ENCODE results near the gene VPS29. TPM values are rescaled to one million over a fixed set of nuclear protein-coding genes. Genes with fewer than 3 reads are reported as not detected.
"Not testable (repeated sequence)": the region's sequence is repeated elsewhere in the genome, so short reads cannot be mapped to it uniquely, and the experiment has no call there.

VPS29 gene
- total RNA-seq = 100 to 1,000 TPM; 113 to 122 TPM

GRCh38 chr12:110501752-110502738, at the start of gene VPS29, which contains the start of gene RAD9B:
VPS29 (minus strand) TSS chr12:110502111; CDS start chr12:110502051, 60 bp downstream.
RAD9B (plus strand) TSS chr12:110502331; CDS start chr12:110502338, 7 bp downstream.
- DNase-seq (ENCODE audit: low spot score in 2 of 2) = peak; percentile 98 to 99
- peak; percentile 97 to 98 for ATAC-seq
- Mint-ChIP-seq H3K27ac (peak within 1 kb of the TSS; percentile 96 to 98), H3K36me3 (peaks cover 26 to 30% of the 10 kb centered on the region in 2 donors), H3K9me3 (peaks cover 6 to 7% of the 10 kb centered on the region in 2 donors)

- Mint-ChIP-seq H3K27ac (peak overlapping the region in 1 of 2 donors; percentile 84), H3K9me3 (no peaks in the 10 kb centered on the region), H3K36me3 (peaks cover 0 to 24% of the 10 kb centered on the region in 2 donors)
- no peak for DNase-seq (ENCODE audit: low spot score in 2 of 2)
- no peak for ATAC-seq
Measured at GRCh38 chr12:110550981-110551380, 49.1 kb upstream of the VPS29 start.

GRCh38 chr12:110549716-110550115, 47.8 kb upstream of the VPS29 start:
- DNase-seq (ENCODE audit: low spot score in 2 of 2) (no peak), ATAC-seq (no peak)
- Mint-ChIP-seq H3K27ac (peak overlapping the region in 1 of 2 donors; percentile 30), H3K36me3 (peaks cover 0 to 30% of the 10 kb centered on the region in 2 donors), H3K9me3 (no peaks in the 10 kb centered on the region)

- ATAC-seq (no peak), DNase-seq (ENCODE audit: low spot score in 2 of 2) (no peak)
- Mint-ChIP-seq H3K9me3 (no peaks in the 10 kb centered on the region), H3K36me3 (peaks cover under 1 to 32% of the 10 kb centered on the region in 2 donors), H3K27ac (no peak overlapping the region)
Measured at GRCh38 chr12:110548678-110549077, 46.8 kb upstream of the VPS29 start.

GRCh38 chr12:110547090-110547489, 45.2 kb upstream of the VPS29 start:
- H3K9me3 Mint-ChIP-seq = no peaks in the 10 kb centered on the region
- H3K36me3 Mint-ChIP-seq = peaks cover 9 to 38% of the 10 kb centered on the region in 2 donors

GRCh38 chr12:110546339-110546738, 44.4 kb upstream of the VPS29 start:
- no peak for ATAC-seq
- DNase-seq (ENCODE audit: low spot score in 2 of 2) = no peak
- Mint-ChIP-seq H3K27ac (peak overlapping the region in 1 of 2 donors; percentile 52), H3K9me3 (no peaks in the 10 kb centered on the region), H3K36me3 (peaks cover 9 to 32% of the 10 kb centered on the region in 2 donors)

More at GRCh38 chr12:110547090-110547489, 45.2 kb upstream of the VPS29 start:
- ATAC-seq = no peak
- H3K27ac Mint-ChIP-seq = peak overlapping the region in 1 of 2 donors; percentile 74
- DNase-seq (ENCODE audit: low spot score in 2 of 2) = no peak

- no peak for ATAC-seq
- Mint-ChIP-seq H3K36me3 (peaks cover 9 to 30% of the 10 kb centered on the region in 2 donors), H3K27ac (no peak overlapping the region), H3K9me3 (no peaks in the 10 kb centered on the region)
- no peak for DNase-seq (ENCODE audit: low spot score in 2 of 2)
Measured at GRCh38 chr12:110545812-110546211, 43.9 kb upstream of the VPS29 start.

DNA sequence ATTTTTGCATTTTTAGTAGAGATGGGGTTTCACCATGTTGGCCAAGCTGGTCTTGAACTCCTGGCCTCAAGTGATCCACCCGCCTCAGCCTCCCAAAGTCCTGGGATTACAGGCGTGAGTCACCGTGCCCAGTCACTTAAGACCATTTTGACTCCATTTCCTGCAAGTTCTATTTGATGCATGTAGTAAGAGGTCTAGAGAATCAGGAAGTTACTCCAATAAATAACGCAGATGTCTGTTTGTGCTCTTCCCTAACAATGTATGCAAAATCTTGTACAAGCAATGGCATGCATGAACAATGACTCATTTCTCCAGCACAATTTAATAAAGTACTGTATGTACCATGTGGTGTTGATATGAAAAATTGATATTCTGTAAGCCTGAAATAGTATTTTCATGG, 43.3 kb upstream of the VPS29 start:
- ATAC-seq = peak in 1 of 2 donors; percentile 24
- DNase-seq (ENCODE audit: low spot score in 2 of 2); H3K9me3 Mint-ChIP-seq: not testable (repeated sequence)
- H3K36me3 Mint-ChIP-seq = peaks cover 9 to 25% of the 10 kb centered on the region in 2 donors
- peak overlapping the region in 1 of 2 donors; percentile 60 for H3K27ac Mint-ChIP-seq

DNA sequence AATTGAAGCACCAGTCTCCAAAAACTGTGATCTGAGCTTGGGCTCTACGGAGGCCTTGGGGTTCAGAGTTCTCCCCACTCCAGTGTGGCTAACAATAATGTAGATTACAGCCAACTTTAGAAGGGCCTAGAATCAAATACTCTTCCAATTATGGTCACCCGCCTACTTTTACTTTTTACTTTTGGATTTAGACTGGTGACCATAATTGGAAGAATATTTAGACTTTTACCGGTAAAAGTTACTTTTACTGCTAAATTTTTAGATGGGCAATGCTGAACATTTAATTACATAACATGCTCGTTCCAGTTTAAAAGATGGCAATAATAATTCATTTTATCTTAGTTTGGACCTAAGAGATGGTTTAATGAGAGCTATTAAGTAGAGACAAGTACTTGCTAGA, 42.1 kb upstream of the VPS29 start:
- peaks cover 13 to 25% of the 10 kb centered on the region in 2 donors for H3K36me3 Mint-ChIP-seq
- H3K9me3 Mint-ChIP-seq = no peaks in the 10 kb centered on the region
- ATAC-seq (no peak), DNase-seq (ENCODE audit: low spot score in 2 of 2) (no peak)
- peak overlapping the region in 1 of 2 donors; percentile 81 for H3K27ac Mint-ChIP-seq

DNA sequence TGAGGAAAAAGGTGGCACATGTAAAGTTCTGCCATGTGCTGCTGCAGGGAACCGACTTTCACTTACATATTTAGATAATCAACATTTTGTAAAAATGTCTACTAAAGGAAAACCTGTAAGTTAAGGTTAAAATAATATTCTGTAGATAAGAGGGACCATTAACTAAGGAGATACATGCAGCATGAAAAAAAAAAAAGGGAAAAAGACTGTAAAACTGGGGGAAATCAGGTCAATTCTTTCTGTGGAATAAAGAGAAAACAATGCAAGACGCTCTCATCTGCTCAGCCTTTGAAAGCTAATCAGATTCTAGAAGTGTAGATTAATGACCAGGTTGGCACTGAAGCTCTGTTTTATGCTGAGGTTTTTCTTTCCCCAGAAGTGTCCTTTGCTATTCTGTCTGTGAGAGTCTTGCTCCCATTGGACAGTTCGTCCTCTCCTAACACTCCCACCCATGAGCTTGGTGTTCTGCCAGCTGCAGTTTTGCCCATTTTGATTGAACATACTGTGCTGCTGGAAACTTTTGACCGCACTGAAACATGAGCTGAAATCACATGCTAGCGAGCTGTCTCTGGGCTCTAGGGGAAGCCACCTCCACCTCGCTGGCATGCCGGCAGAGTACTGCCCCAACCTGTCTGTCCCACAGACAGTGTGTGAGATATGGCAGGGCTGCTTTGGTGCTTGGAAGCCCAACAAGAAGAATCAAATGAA, 41.5 kb upstream of the VPS29 start:
- ATAC-seq (no peak), DNase-seq (ENCODE audit: low spot score in 2 of 2) (no peak)
- H3K36me3 Mint-ChIP-seq = peaks cover 16 to 25% of the 10 kb centered on the region in 2 donors
- no peaks in the 10 kb centered on the region for H3K9me3 Mint-ChIP-seq
- peak overlapping the region; percentile 51 to 81 for H3K27ac Mint-ChIP-seq

GRCh38 chr12:110540048-110540447, 38.1 kb upstream of the VPS29 start:
- ATAC-seq (peak in 1 of 2 donors; percentile 32), DNase-seq (ENCODE audit: low spot score in 2 of 2) (no peak)
- H3K9me3 Mint-ChIP-seq = no peaks in the 10 kb centered on the region
- peak overlapping the region in 1 of 2 donors; percentile 44 for H3K27ac Mint-ChIP-seq
- peaks cover 16 to 28% of the 10 kb centered on the region in 2 donors for H3K36me3 Mint-ChIP-seq

DNA sequence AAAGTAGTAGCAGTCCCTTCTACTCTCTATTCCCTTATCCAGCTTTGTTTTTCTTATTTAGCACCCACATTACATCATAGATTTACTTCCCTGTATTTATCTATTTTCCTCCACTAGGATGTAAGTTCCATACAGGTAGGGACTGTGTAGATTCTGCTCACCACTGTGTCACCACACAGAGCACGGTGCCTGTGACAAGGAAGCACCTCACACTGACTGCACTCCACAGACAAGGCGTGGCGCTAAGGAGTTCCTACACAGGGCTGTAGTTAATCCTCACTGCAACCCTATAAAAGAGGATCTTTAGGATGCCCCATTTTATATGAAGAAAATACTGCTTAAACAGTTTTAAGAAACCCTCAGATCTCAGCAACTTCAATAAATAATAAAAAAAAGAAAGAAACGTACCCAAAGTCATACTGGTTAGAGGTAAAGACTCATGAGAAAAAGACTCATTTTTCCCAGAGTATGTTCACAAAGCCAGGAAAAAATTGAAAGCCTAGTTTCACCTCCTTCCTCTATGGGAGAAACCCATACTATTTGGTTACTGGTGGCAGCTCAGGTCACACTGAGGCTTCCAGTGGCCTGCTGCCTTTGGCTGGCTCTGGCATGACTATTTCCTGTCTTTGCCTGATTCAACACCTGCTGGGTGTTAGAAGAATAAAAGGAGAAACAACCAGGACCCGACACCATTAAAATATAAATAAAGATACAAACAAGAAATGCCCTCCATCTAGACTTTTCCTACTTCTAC, 37.1 kb upstream of the VPS29 start:
- Mint-ChIP-seq H3K36me3 (peaks cover 16 to 36% of the 10 kb centered on the region in 2 donors), H3K9me3 (no peaks in the 10 kb centered on the region), H3K27ac (no peak overlapping the region)
- no peak for DNase-seq (ENCODE audit: low spot score in 2 of 2)
- no peak for ATAC-seq

DNA sequence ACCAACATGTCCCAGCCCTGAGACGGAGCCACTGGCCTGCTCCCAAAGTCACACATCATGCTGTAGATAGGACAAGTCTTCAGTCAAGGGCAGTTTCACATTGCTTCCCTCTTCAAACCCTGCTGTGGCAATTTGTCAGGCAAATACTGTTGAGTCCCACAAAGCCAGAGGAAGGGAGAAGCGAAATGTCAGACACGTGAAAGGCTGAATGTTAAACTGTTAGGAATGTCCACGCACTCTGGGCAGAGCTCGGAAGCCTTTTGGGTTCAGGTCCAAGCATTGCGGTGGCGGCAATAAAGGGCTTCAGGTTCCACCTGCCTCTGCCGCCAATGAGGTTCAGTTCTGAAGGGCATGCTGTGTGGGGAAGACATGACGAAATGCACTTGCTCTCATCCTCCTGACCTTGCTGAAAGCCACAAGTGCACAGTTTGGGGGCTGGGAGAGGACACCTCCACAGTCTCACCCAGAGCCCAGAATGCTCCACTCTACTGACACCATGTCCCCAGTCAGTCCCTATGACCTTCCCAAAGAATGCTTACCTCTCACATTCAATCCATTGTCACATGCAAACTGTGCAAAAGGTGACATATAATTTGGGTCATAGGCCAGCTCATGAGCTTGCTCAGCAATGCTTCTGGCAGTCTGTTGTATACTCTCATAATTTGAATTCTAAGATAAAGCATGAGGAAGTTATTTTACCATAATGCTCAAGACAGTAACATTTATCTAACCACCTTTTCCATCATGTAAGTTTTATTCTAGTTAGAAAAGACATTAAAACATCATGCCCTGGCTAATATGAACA, 35.9 kb upstream of the VPS29 start:
- DNase-seq (ENCODE audit: low spot score in 2 of 2) (no peak), ATAC-seq (no peak)
- peak overlapping the region; percentile 28 to 36 for H3K27ac Mint-ChIP-seq
- H3K9me3 Mint-ChIP-seq = no peaks in the 10 kb centered on the region
- peaks cover 7 to 25% of the 10 kb centered on the region in 2 donors for H3K36me3 Mint-ChIP-seq

DNA sequence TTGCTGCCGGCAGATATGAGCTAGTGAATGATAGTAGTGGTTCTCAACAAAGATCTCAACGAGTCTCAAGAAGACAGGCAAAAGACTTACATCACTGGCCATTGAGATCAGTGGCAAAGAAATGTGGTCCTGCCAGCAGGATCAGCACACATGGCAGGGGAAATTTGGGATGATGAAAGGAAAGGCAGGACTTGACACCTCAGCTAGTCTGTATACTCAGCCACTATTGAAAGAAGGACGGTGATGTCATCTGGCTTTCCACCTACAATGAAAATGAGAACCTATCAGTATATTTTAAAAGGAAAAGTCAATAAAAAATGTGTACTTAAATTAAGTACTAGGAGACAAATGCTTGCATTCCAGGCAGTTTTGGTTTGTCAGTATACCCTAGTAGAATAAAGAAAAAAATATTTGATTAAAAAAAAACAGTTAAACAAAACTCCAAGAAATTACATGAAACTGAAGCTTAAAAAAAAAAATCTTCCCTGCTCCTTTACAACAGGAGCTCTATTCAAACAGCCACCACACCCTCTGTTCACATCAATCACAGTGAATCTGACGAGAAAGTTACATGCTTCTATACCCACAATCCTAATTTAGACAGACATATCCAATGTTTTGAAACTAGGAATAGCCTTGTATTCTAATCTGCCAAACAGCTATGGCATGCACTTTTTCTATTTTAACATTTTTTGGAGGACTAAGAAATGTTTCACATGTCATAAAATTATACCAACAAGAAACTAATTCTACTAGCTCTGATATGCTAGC, 35.1 kb upstream of the VPS29 start:
- H3K27ac Mint-ChIP-seq = peak overlapping the region in 1 of 2 donors; percentile 1
- ATAC-seq (no peak), DNase-seq (ENCODE audit: low spot score in 2 of 2) (no peak)
- H3K9me3 Mint-ChIP-seq = no peaks in the 10 kb centered on the region
- peaks cover 7 to 24% of the 10 kb centered on the region in 2 donors for H3K36me3 Mint-ChIP-seq

DNA sequence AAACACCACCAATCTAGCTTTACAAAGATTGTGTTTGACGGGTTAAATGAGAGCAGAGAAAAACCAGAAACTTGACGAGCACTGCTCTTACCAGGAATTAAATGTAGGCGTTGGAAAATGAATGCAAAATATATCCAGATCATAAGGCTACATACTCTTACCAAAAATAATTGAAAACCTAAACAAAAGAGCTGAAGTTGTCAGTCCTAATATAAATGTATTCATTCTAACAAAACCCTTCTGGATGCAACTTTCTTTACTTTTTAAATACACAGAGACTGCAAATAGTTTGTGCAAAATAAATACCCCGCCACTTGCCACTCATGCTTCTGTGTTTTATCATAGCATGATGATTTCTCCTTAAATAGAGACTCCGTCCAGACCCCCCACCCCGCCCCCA, 32.9 kb upstream of the VPS29 start:
- no peak for DNase-seq (ENCODE audit: low spot score in 2 of 2)
- Mint-ChIP-seq H3K27ac (no peak overlapping the region), H3K9me3 (no peaks in the 10 kb centered on the region), H3K36me3 (peaks cover 7 to 41% of the 10 kb centered on the region in 2 donors)
- no peak for ATAC-seq

All from activated naive CD4-positive, alpha-beta T cell treated with anti-CD3 and anti-CD28 coated beads, Interleukin-2, amount 50 U/mL, for 72 hours (primary cell).